ENCODE results near the gene CELSR1.

Gene CELSR1

DNA sequence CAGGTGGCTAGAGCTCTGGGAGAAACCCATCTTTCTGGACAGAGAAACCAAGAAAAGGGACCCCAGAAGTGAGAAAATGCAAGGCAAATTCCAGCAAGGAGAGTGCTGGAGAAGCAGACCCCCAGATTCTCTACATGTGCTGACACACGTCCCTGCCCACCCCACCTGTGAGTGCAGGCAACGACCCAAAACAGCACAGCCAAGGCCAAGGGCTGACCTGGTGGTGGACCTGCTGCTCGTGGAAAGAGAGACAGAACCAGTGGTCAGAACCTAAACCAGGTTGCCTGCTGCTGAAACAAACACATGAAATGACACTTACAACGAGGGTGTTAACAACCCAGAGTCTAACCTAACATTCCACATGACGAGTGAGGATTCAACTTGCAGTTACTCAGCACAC, 177.3 kb downstream of the CELSR1 start:
- no peak for DNase-seq

DNA sequence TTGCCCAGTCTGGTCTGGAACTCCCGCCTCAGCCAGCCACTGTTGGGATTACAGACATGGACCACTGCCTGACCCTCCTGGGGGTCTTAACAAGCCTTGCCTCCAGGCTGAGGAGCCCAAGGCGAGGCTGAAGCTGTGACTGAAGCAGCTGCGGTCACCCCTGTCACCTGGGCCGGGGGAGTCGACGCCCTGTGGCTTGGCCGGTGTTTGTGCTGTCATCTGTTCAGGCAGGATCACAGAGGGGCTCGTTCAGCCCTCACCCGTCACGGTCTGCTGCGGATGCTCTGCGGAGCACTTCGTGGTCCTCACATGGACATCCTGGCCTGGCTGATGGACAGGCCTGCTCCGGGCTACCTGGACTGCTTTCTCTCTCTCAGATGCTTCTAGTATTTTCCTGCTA, 178.1 kb downstream of the CELSR1 start:
- no peak for DNase-seq

DNA sequence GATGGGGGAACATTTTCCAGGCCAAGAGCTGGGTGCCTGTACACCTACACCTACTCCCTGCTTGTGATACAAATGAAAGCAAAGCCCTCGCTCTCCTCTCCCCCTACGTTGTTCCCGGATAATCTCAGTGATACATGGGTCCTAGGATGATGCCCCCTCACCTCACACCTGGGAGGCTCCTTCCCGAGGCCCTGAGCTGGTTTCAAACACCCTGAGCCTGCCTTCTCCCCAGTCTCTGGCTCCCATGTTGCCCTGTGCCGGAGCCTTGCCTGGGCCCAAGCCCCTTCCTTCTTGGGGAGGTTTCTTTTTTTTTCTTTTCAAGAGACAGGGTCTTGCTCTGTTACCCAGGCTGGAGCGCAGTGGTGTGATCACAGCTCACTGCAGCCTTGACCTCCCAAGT, 178.7 kb downstream of the CELSR1 start:
- DNase-seq = no peak

DNA sequence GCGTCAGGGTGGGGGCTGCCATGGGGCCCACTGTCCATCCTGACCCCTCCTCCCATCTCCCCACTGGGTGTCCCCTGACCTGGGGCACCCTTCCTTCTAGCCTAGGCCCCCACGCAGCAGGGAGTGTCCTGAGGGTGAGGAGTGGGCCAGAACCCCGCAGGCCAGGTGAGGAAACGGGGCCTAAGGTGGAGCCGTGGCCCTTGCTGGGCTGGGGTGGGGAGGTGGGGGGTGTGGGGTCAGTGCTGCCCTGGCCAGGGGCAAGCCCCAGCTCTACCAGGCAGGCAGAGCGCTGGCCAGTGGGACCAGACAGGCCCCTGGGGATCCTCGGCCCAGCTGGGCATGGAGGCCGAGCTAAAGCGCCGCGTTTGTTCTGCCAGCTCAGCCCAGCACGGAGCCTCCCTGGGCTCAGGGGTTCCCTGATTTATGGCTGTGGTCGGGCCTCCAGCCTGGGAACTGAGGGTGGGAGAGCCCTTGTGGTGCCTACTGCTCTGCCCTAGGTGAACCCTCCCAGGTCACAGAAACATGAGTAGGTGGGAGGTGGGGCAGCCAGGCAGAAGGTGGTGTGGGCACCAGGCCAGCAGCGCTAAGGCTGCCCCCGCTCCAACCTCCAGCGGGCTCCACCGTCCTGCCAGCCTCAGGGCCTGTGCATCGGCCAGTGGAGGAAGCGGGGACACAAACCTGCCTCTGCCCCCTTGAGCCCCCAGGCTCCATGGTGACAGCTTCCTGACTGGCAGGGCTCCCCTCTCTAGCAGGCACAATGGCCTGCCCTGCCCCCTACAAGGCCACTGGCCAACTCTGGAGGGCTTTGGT, 179.5 kb downstream of the CELSR1 start:
- DNase-seq = no peak

DNA sequence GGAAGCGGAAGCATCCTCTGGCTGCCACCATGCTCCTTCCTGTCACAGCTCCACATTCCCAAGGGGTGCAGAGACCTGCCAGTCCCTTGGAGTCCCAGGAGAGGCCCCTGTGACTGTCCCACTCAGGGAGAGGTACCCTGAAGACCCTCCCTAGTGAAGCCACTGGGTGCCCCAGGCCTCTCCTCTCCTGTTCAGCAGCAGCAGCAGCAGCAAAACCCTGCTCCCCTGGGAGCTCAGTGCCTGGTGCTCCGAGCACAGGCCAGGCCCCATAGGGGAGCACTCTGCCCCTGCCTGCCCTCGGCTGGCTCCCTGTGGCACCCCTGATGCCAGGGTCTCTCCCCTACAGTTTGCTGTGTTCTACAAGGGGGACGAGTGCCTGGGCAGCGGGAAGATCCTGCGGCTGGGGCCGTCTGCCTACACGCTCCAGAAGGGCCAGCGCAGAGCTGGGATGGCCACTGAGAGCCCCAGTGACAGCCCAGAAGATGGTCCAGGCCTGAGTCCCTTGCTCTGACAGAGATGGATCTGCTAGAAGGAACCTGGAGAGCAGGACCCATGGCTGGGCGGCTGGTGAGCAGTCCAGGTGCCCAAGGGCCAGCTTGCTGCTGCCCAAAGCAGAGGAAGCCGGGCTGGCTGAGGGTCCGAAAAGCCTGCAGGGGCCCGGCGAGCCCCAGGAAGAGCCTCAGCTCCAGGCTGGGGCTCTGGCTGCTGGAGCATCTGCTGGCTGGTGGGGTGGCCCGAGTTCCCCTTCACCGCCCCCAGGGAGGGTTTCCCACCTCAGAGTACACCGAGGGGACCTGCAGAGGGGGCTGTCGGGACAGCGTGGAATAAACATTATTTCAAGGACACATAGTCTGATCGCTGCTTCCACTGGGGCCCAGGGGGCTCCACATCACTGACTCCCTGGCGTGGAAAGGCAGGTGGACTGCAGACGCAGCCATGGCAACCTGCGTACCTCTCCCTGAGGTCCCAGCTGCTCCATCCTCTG, 180.6 kb downstream of the CELSR1 start:
- DNase-seq = no peak

DNA sequence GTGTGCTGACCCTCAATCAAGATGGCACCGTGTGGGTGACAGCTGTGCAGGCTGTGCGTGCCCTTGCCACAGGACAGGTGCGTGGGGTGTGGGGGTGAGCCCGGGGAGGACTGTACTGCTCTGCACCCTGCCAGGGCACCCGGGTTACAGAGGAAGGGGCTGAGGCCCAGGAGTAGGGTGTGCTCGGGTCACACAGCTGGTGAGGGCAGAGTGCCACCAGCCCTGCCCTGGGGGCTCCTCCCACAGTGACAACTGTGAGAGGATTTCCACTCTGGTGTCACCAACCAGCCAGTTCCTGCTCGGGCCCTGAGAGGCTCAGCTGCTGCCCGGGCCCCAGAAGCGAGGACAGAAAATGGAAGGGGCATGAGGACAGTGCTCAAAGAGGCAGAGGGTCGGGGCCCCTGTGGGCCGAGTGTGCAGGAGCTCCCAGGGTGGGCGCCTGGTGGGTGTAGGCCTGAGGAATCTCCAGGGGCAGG, 181.4 kb downstream of the CELSR1 start:
- DNase-seq = no peak

DNA sequence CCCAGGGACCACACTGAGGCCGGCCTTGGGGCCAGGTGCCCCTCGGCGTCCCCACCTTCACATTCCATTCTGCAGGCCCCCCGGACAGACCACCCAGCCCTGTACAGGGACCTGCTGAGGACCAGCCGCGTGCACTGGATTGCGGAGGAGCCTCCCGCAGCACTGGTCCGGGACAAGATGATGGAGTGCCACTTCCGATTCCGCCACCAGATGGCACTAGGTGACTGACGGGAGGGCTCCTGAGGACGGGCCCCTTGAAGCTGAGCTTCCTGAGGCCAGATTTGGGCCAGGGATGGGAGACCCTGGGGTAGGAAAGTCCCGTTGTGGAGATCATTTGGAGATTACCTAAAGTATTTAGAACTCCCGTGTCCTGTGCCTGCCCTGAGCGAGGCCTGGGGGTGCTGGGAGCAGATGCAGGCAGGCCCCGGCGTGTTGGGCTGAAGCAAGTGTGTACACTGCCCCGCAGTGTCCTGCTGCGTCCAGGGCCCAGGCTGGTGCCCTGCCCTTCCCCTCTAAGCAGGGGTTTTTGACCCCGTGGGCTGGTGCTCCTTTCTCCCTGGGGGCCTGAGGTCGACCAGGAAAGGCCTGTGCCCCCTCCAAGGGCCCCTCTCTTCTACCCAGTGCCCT, 181.9 kb downstream of the CELSR1 start:
- DNase-seq = peak; percentile 52 to 54

DNA sequence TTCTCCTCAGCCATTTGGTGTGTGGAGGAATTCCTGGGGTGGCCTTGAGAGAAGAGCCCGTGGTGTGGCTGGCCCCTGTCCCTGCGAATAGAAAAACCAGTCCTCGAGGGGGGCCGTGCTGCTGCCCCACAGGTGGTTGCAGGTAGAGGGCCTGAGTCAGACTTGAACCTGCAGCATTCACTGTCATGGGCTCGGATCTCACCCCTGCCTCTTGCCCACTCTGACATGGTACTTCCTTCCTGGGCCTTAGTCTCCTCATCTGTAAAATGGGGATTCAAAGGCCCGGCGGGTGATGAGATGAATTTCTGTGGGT, 182.5 kb downstream of the CELSR1 start:
- no peak for DNase-seq

DNA sequence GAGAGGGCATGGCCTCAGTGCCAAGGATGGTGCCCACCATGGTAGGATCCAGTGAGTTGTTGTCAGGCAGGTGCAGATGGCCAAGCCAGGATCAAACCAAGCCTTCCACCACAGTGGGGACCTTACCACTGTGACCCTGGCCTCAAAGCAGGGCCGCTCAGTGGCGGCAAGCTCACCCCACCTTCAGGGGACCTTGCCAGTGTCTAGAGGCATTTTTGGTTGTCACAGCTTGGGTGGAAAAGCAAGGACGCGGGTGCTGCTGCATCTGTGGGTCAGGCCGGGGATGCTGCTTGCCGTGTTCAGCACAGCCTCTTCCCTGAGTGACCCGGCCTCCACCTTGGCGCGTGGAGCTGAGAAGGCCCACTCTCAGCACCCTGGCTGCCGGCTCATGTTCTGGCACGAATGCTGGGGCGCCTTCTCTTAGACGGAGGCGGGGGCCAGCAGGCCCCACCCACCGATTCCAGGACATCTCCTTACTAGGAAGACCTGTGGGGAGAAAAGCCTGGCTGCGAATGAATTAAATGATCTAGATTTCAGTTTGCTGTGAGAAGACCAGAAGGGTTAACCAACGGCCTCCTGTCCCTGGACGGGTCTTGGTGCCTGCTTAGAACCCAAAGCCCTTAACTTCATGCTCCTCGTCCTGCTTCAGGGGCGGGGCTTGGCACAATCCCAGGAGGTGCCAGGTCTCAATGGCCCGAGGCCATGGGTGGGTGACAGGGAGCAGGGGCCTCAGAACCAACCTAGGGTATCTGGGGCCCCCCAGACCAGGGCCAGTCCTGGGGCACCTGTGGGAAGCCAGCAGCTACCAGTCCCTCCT, 183.0 kb downstream of the CELSR1 start:
- DNase-seq = no peak

DNA sequence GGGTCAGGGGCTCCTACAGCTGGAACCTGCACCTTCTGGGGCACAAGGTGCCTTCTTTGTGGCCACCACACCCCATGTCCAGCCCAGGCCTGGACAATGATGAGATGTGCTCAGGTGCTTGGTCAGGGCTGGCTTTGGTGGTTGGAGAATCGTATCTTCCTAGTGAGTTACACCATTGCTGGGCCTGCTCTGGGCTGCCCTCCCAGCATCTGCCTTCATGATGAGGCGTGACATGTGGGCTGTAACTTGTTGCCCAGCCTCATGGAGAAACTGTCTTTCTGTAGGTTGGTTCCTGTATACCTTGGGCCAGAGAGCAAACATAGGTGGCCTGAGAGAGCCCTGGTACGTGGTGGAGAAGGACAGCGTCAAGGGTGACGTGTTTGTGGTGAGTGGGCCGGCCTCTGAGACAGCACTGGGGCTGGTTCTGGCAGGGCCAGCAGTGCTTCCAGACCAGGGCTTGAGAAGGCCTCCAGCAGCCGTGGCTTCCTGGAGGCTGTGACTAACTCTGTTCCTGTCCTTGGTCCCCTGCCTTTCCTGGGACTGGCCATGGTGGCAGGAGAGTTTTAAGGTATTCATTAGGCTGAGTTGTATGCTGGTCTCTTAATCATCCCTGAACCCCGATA, 183.8 kb downstream of the CELSR1 start:
- DNase-seq = no peak

DNA sequence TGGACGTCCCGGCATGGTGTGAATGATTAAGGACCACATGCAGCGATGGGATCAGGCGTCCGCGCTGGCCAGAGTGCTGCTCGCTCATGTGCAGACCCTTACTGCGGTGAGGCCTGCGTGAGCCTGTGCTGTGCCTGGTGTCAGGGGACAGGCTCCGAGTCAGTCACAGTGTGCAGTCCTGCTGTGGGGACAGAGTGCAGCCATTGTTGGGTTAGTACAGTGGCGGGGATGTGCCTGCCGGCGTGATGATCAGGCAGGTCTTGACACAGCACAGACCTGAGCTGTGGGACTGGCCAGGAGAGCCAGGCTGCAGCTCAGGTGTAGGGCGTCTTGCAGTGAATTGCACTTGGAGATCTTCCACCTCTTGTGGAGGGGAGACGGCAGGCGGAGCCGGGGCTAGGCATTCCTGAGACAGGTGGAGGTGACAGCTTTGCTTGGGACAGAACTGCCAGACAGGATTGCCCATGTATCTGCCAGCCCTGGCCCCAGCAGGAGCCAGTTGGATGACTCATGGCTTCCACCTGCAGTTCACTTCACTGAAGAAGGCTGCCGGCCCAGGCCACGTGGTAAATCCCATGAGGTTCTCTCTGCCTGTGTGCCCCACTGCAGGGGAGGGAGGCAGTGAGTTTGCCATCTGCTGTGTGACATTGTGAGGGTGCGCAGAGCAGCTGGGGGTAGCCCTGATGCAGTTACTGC, 184.6 kb downstream of the CELSR1 start:
- no peak for DNase-seq

DNA sequence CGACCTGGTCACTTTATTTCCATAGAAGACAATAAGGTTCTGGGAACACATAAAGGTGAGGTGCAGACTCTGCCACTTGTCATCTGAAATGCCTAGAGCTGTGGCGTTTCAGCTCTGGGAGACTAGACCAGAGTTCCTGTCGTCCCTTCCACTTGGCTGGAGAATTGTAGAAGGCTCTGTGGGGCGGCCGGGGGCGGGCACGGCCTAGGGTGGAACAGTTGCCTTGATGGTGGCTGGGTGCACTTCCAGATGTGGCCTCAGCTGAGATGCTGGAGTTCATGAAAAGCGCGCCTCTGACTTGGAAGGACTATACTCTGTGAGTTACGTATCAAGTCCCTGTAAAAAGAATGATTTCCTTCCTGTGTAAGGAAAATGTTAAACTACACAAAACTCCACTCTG, 185.1 kb downstream of the CELSR1 start:
- no peak for DNase-seq

DNA sequence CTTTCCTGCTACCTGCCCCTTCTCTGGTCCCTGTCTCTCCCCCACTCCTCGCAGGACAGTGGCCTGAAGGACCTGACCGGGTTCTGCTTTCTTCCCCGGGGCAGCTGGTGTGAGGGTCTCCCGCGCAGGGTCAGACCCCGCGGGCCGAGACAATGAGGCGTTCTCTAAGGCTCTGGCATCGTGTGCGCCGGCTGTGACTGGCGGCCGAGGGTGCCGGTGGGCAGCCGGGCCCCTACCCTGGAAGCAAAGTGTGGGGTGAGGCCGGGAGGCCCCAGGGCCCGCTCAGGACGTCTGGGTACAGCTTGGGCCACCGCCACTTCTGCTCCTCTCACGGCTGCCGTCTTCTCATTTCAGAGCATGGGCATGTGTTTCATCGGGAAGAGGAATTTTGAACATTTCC, 185.7 kb downstream of the CELSR1 start:
- no peak for DNase-seq

DNA sequence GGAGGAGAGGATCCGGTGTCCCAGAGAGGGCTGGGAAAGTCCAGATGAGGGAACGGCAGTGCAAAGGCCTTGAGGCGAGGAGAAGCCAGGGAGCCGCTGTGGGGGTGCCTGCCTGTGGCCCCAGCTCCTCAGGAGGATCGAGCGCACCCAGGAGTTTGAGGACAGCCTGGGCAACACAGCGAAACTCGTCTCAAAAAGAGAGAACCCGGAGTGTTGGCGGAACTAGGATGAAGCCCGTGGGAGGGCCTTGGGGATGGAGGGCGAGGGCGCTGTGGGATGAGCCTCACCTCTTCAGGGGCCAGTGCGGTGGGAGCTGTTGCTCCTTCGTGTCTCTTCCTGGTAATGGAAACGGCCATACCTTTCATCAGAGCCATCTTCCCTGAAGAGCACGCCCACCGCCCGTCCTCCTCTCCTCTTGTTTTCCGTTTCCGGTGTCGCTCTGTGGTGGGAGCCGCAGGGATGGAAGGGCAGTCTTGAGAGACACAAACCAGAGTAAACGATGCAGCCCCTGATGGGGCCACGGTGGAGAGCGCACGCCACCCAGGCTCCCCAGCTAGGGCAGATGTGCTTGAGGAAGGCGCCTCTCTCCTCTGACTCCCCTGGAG, 186.2 kb downstream of the CELSR1 start:
- DNase-seq = no peak

DNA sequence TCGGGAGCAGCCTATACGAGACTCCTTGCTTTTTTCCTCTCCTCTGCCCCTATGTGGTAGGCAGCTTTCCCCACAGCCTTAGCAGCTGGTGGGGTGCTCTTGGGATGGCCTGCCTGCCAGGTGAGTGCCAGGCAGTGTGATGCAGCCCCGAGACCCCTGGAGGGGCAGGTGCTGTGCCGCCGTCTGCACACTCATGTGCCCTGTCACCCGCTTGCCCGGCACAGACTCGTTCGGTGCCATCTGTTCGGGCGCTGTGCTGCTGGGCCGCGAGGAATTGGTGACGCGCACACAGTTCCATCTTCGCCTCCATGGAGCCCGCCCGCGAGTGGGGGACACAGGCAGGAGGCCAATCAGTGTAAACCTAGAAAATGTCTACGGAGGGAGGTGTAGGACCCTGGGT, 186.8 kb downstream of the CELSR1 start:
- DNase-seq = no peak

DNA sequence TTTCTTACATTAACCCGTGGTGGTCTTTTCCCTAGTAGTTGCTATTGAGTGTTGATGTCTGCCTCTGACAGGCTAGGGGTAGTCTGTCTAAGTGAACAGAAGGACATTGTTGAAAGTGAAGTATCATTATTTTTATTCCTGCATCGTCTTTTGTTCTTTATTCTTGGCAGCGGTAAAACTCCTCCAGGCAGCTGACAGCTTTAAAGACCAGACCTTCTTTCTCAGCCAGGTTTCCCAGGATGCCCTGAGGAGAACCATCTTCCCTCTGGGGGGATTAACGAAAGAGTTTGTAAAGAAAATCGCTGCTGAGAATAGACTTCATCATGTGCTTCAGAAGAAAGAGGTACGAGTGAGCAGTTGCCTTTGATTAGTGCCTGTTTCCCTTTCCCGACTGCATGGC, 187.3 kb downstream of the CELSR1 start:
- no peak for DNase-seq

DNA sequence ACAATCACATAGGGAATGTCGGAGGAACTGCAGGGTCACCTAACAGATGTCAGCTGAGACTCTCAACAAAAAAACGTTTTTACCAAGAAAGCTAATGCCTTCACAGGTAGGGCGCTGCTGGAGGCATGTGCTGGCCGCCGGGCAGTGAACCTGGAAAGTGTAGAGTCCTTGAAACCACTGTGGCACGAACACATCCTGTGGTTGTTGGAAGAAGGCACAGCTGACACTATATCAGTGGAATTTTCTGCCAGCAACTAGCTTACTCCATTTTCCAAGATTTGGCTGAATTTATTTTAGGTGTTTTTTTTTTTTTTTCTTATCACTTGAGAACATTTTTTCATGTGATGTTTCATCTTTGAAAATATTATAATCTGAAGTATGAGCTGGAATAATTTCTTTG, 187.7 kb downstream of the CELSR1 start:
- DNase-seq = no peak

DNA sequence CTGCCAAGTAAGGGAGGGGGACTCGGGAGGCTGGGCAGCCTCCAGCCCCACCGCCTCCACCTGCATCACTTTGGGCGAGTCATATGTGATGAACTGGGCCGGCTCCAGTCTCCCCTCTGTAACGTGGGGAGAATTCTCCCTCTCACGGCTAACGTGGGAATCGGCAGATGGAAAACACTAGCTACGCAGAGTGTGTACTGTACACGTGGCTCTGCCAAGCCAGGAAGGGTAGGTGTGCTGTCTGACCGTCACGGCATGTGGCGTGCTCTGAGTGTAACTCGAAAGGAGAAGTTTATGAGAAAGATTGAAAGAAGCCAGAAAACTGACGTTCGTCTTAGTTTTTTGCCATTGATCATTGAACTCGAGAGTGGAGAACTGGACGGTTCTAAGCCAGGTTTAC, 188.2 kb downstream of the CELSR1 start:
- no peak for DNase-seq

DNA sequence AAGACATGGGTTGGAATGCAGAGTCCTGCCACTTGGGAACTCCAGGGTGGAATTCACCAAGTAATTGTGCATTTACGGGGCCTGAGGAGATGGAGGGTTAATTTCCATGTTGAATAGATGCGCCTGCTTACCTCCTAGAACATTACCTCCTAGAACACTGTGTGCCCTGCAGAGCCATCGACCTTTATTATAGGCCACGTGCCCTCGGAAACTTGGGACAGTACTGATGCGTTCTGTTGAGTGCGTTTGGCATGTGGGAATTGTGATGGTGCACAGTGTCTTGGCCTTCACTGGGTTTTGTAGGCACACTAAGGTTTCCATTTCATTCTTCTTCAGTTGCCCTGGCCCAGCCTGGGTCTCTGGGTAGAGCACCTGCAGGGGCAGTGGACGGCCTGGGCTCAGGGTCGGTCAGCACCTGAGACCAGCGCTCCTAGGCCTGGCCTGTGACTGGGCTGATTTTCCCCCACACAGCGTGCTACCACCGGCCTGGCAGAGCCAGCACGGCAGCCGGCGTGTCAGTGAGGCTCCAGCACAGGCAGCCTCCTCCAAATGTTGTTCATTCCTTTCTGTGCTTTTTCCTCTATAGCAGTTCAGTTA, 189.2 kb downstream of the CELSR1 start:
- DNase-seq = no peak

DNA sequence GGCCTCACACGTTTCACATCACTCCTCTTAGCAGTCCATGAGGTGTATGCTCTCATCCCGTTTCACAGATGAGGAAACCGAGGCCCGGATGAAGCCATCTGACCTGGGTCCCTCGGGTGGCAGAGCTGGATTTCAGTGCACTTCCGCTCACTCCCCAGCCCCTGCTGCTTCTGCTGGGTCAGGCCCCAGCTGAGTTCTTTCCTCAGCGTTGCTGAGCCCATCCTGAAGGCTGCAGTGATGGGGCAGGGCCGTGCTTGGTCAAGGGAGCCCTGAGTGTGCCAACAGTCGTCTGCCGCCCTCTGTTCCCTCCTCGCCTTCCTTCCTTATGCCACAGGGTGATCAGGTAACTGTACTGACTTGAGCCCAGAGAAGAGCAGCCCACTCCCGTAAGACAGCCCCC, 189.8 kb downstream of the CELSR1 start:
- no peak for DNase-seq

All from activated CD4-positive, alpha-beta T cell treated with anti-CD3 and anti-CD28 coated beads, Interleukin-2, amount 50 U/mL, for 4 hours (primary cell).